Prostate gland (tissue), 2 donors: Measurements from ENCODE around the gene AMDHD2. TPM values are rescaled to one million over a fixed set of nuclear protein-coding genes. Genes with fewer than 3 reads are reported as not detected.

ENCODE experiments used
- DNase-seq: peaks from one replicate; pipeline ENCODE4 v3.0.0-alpha.2; 2019; ENCODE audit warnings: low spot score
- H3K27ac ChIP-seq, 2 donors: fragments of 200-600 bp; sonication (generic); 2 replicates each; pipeline ENCODE4 v1.5.1; 2017 to 2019
- H3K27me3 ChIP-seq: fragments of 200-600 bp; sonication (generic); replicated peaks from 2 replicates; pipeline ENCODE4 v1.5.1; 2019; ENCODE audit not compliant: insufficient read depth
- H3K36me3 ChIP-seq, 2 donors: fragments of 200-600 bp; sonication (generic); 1 replicate in 1 of 2; 2 replicates in 1 of 2; pipeline versions ENCODE4 v1.5.1 to v1.8.1; 2017 to 2019
- H3K4me1 ChIP-seq: fragments of 200-600 bp; sonication (generic); replicated peaks from 2 replicates; pipeline ENCODE4 v1.5.1; 2019
- H3K4me3 ChIP-seq, 2 donors: fragments of 200-600 bp; sonication (generic); 2 replicates each; pipeline ENCODE4 v1.5.1; 2017 to 2019
- H3K9me3 ChIP-seq: fragments of 200-600 bp; sonication (generic); 2 replicates; pipeline ENCODE4 v1.5.1; 2017
- CTCF ChIP-seq, 4 experiments: fragments of 200-600 bp in 2 of 4; fragments of 450-650 bp in 2 of 4; sonication (generic) in 2 of 4; IDR thresholded peaks; 1 replicate in 3 of 4; 2 replicates in 1 of 4; pipeline ENCODE4 v1.5.1; 2016 to 2019; ENCODE audit warnings: antibody characterized with exemption in 4 of 4, mild to moderate bottlenecking in 2 of 4, moderate library complexity in 2 of 4
- POLR2A ChIP-seq: fragments of 450-650 bp; IDR thresholded peaks from one replicate; pipeline ENCODE4 v1.6.1; 2016; ENCODE audit warnings: antibody characterized with exemption, mild to moderate bottlenecking
- POLR2AphosphoS5 ChIP-seq: sonication (generic); formaldehyde crosslinking; IDR thresholded peaks from one replicate; pipeline ENCODE4 v1.6.1; 2017; ENCODE audit warnings: antibody characterized with exemption
- WGBS: methylation state at CpG from one replicate; pipeline ENCODE4 v1.1.5; 2018; 5-methylcytosine and 5-hydroxymethylcytosine counted together
- intact Hi-C: fragments of 100-400 bp; cut with DNase I; formaldehyde crosslinking; loops from one replicate; pipeline ENCODE4 v1.14.2; 2022
- total RNA-seq, 2 donors: library from RNA; depleted of rRNA; stranded (reverse); fragments of >200 nt; gene quantifications; one replicate each; pipeline ENCODE4 v1.1.0, GENCODE V29; 2016

The AMDHD2 gene
- total RNA-seq, 2 donors from 2014 or later: 41.4 to 78.1 TPM

DNA sequence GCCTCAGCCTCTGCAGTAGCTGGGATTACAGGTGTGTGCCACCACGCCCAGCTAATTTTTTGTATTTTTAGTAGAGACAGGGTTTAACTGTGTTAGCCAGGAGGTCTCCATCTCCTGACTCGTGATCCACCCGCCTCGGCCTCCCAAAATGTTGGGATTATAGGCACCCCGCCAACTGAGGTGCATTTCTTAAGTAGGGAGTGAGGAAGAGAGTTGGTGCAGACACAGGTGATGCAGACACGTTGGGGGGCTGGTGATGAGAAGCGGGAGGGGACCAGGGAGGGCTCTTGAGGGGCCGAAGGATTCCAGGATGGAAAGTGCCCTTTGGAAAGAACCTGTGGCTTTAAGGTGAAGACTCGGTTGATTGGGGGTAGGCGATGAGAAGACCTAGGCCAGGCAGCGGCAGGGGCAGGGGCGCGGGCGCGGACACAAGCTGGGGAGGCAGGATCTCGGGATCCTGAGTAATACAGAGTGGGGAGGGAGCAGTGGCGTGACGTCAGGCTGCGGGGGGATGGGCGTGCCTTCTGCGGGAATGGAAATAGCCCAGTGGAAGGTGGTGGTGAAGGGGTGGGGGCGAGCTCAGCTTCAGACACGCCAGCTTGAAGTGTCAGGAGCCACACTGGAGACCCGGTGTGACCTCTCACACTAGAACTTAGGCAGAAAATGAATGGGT, 8.9 kb upstream of the AMDHD2 start:
- no peak for DNase-seq
- no peaks in the 10 kb centered on the region for H3K9me3 ChIP-seq
- TF ChIP-seq POLR2AphosphoS5: no peak
- no peak for TF ChIP-seq POLR2A
- no peak for TF ChIP-seq CTCF (IDR thresholded peaks at IDR 0.05)
- H3K27me3 ChIP-seq: no peaks in the 10 kb centered on the region
- 38% methylated on average over 23 of the region's 24 CpGs for WGBS
- H3K4me1 ChIP-seq: peaks cover 9% of the 10 kb centered on the region
- H3K27ac ChIP-seq: no peak overlapping the region
- H3K36me3 ChIP-seq: no peaks in the 10 kb centered on the region
- no peak overlapping the region for H3K4me3 ChIP-seq
- intact Hi-C loops: no loop called here

DNA sequence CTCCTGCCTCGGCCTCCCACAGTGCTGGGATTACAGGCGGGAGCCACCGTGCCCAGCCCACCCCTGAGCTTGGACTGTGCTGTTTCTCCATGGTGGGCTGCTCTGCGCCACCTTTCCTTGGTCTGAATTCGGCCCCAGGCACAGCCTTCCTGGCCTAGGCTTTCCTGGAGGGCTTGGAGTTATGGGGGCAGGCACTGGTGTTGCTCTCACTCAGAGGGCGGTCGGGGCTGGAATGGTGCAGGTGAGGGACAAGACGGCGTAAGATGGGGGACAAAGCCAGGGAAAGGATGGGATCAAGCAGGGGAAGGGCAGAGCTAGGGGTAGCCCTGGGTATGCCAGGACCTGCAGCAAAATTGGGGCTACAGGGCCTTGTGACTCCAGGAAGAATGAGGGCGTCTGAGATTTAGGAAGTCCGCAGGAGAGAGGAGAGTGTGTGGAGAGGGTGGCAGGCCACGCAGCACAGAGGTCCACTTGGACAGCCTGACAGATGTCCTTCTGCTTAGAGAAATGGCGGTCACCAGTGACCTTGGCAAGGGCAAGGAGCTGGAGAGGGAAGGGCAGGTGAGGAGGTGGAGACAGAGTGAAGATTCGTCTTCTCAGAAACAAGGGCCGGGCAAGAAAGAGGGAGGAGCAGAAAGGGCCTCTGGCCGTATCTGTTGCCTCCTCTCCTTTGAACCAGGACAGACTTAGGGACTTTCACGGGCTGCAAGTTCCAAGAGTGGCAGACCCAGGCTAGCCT, 8.0 kb upstream of the AMDHD2 start:
- Histone ChIP-seq H3K27ac (peak overlapping the region in 1 of 2 donors; percentile 98), H3K9me3 (no peaks in the 10 kb centered on the region), H3K36me3 (no peaks in the 10 kb centered on the region), H3K4me3 (no peak overlapping the region), H3K27me3 (no peaks in the 10 kb centered on the region), H3K4me1 (peaks cover 18% of the 10 kb centered on the region)
- TF ChIP-seq CTCF (IDR thresholded peaks at IDR 0.05): no peak
- no peak for TF ChIP-seq POLR2AphosphoS5
- no peak for TF ChIP-seq POLR2A
- 88% methylated on average over 17 of the region's 17 CpGs for WGBS
- intact Hi-C loops: no loop called here
- no peak for DNase-seq

DNA sequence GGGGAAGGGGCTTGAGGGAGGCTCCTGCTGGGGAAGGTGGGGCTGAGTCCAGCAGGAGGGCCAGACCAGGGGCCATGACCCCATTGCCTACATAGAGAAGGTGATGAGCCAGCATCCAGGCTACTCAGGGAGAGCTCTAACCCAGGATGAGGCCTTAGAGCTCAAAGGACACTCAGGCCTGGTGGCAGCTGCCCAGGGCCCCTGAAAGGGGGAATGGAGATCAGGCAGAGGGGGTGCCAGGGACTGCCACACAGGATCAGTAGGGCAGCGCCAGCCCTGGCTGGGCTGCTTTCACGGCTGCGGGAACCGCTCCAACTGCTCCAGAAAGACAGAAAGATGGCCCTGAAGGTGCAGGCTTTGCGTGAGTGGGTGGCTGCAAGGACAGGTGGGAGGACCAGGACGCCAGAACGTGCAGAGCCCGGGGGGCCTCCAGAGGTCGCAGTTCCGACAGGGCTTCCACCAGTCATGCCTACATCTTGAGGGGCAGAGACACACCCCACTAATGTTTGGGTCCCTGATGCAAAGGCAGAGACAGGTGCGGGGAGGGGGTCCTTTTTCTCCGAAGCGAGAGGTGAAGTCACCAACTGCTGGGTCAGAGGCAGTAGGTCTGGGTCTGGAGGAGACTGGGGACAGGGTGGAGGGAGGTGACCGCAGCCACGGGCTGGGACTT, 7.3 kb upstream of the AMDHD2 start:
- peaks cover 20% of the 10 kb centered on the region for H3K4me1 ChIP-seq
- 40% methylated on average over 15 of the region's 15 CpGs for WGBS
- peak overlapping the region; percentile 98 for H3K27ac ChIP-seq
- intact Hi-C loops: no loop called here
- no peaks in the 10 kb centered on the region for H3K9me3 ChIP-seq
- no peak for TF ChIP-seq POLR2AphosphoS5
- no peak for TF ChIP-seq POLR2A
- TF ChIP-seq CTCF (IDR thresholded peaks at IDR 0.05): no peak
- no peak for DNase-seq
- no peaks in the 10 kb centered on the region for H3K36me3 ChIP-seq
- peak overlapping the region; percentile 100 for H3K4me3 ChIP-seq
- no peaks in the 10 kb centered on the region for H3K27me3 ChIP-seq

GRCh38 chr16:2513405-2514332, 6.5 kb upstream of the AMDHD2 start, which contains the start of gene ATP6V0C:
TSS of gene ATP6V0C (plus strand) at chr16:2513952. CDS start at chr16:2514104, 152 bp downstream.
- TF ChIP-seq CTCF (IDR thresholded peaks at IDR 0.05) (no peak), POLR2AphosphoS5 (peak; percentile 70), POLR2A (peak; percentile 88)
- H3K4me1 ChIP-seq: peaks cover 22% of the 10 kb centered on the region
- H3K36me3 ChIP-seq: no peaks in the 10 kb centered on the region
- no peaks in the 10 kb centered on the region for H3K9me3 ChIP-seq
- H3K27ac ChIP-seq: peak within 1 kb of the TSS; percentile 98
- intact Hi-C loops: loop anchor here (2.0 kb wide), 1 partner anchor 21 kb away; no protein-coding TSS in a partner anchor
- H3K4me3 ChIP-seq: peak within 1 kb of the TSS; percentile 100
- 2% methylated on average over 76 of the region's 122 CpGs for WGBS
- DNase-seq: peak; percentile 92
- H3K27me3 ChIP-seq: no peaks in the 10 kb centered on the region
